ENCODE measurements around the gene SCARB1.

- TF ChIP-seq HOXA7 (CRISPR knock-in tag; IDR thresholded peaks at IDR 0.05; ENCODE audit: borderline replicate concordance), result no peak
- TF ChIP-seq MZF1 (tag by site-specific recombination; IDR thresholded peaks at IDR 0.05; ENCODE audit: borderline replicate concordance), result no peak
- TF ChIP-seq SALL2 (tag by site-specific recombination; IDR thresholded peaks at IDR 0.05; ENCODE audit: borderline replicate concordance), result no peak
Observed at GRCh38 chr12:124796303-124796960, 67.2 kb downstream of the SCARB1 start.
